NCI-H2029 treated with DMSO at 0.1 percent for 48 hours (cell line): ENCODE results near the gene SEC14L3.
"Not testable (repeated sequence)": the region's sequence is repeated elsewhere in the genome, so short reads cannot be mapped to it uniquely, and the experiment has no call there.

Experiments used
- DNase-seq: peaks from one replicate; lab custom pipeline; 2025; lab: John Stamatoyannopoulos, UW

The SEC14L3 gene

GRCh38 chr22:30485362-30485988 lies 13.7 kb upstream of the SEC14L3 start:
- no peak for DNase-seq

GRCh38 chr22:30483169-30483568 lies 11.4 kb upstream of the SEC14L3 start:
- no peak for DNase-seq

GRCh38 chr22:30481711-30482110 lies 9.9 kb upstream of the SEC14L3 start:
- no peak for DNase-seq

GRCh38 chr22:30479981-30480380 lies 8.2 kb upstream of the SEC14L3 start:
- no peak for DNase-seq

GRCh38 chr22:30474683-30475424 lies 3.0 kb upstream of the SEC14L3 start:
- peak; percentile 48 for DNase-seq

- DNase-seq = no peak
Observed at GRCh38 chr22:30474121-30474520, 2.3 kb upstream of the SEC14L3 start.

GRCh38 chr22:30472994-30473720 lies 1.3 kb upstream of the SEC14L3 start:
- no peak for DNase-seq

- DNase-seq = no peak
Observed at GRCh38 chr22:30470655-30471054, 1.2 kb downstream of the SEC14L3 start.

- no peak for DNase-seq
Observed at GRCh38 chr22:30469165-30469564, 2.7 kb downstream of the SEC14L3 start.

- not testable (repeated sequence) for DNase-seq
Observed at GRCh38 chr22:30460555-30460954, 11.3 kb downstream of the SEC14L3 start.

GRCh38 chr22:30460147-30460546 lies 11.7 kb downstream of the SEC14L3 start:
- peak; percentile 69 for DNase-seq

GRCh38 chr22:30459181-30460052 lies 12.4 kb downstream of the SEC14L3 start:
- no peak for DNase-seq

- no peak for DNase-seq
Observed at GRCh38 chr22:30457981-30458380, 13.8 kb downstream of the SEC14L3 start.

- DNase-seq = no peak
Observed at GRCh38 chr22:30455075-30455840, 16.6 kb downstream of the SEC14L3 start.

GRCh38 chr22:30453731-30454510 lies 17.9 kb downstream of the SEC14L3 start:
- DNase-seq = peak; percentile 38

- DNase-seq = peak; percentile 43
Observed at GRCh38 chr22:30452861-30453260, 19.0 kb downstream of the SEC14L3 start.

- DNase-seq = not testable (repeated sequence)
Observed at GRCh38 chr22:30451488-30451887, 20.3 kb downstream of the SEC14L3 start.

- DNase-seq = no peak
Observed at GRCh38 chr22:30447656-30448055, 24.2 kb downstream of the SEC14L3 start.

- no peak for DNase-seq
Observed at GRCh38 chr22:30445438-30446145, 26.2 kb downstream of the SEC14L3 start.
